ENCODE measurements around the gene ZNF341. TPM values are rescaled to one million over a fixed set of nuclear protein-coding genes. Genes with fewer than 3 reads are reported as not detected.

ZNF341 gene
- total RNA-seq, 2 experiments from 2014 or later = 2.1 to 2.7 TPM

DNA sequence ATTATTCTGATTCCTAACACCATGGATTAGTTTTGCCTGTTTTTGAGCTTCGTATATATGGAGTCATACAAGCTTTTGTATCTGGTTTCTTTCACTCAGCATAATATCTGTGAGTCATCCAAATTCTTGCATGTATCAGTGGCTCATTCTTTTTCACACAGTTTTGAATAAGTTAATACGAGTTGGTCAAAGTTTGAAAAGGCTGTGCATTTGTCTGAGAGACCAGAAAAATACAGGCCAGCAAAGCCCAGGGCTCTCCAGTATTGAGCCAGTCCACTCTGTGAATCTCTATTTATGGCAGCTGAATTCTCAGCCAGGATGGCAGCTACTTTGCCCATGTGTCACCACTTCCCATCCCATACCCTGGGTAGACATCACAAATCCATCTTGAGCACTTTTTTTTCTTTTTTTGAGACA lies 72.1 kb downstream of the ZNF341 start:
- intact Hi-C loops (cut with DNase I, micrococcal nuclease) = no loop called here
- Mint-ChIP-seq H3K27me3 (no peaks in the 10 kb centered on the region), H3K4me1 (ENCODE audit: low read depth) (no peaks in the 10 kb centered on the region), H3K9me3 (no peaks in the 10 kb centered on the region), H3K4me3 (no peak overlapping the region), H3K27ac (no peak overlapping the region), H3K36me3 (ENCODE audit: low read depth) (no peaks in the 10 kb centered on the region)
- TF ChIP-seq, protein P1, sequence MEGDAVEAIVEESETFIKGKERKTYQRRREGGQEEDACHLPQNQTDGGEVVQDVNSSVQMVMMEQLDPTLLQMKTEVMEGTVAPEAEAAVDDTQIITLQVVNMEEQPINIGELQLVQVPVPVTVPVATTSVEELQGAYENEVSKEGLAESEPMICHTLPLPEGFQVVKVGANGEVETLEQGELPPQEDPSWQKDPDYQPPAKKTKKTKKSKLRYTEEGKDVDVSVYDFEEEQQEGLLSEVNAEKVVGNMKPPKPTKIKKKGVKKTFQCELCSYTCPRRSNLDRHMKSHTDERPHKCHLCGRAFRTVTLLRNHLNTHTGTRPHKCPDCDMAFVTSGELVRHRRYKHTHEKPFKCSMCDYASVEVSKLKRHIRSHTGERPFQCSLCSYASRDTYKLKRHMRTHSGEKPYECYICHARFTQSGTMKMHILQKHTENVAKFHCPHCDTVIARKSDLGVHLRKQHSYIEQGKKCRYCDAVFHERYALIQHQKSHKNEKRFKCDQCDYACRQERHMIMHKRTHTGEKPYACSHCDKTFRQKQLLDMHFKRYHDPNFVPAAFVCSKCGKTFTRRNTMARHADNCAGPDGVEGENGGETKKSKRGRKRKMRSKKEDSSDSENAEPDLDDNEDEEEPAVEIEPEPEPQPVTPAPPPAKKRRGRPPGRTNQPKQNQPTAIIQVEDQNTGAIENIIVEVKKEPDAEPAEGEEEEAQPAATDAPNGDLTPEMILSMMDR (IDR thresholded peaks at IDR 0.05) = no peak
- Histone ChIP-seq H3K27ac (ENCODE audit: low read depth in 1 of 2, low read length in 2 of 2) (no peak overlapping the region), H3K4me1 (ENCODE audit: insufficient read depth, low read length) (no peaks in the 10 kb centered on the region), H3K4me3 (ENCODE audit: low read length) (no peak overlapping the region), H3K27me3 (ENCODE audit: control insufficient read depth in 1 of 2, insufficient read depth in 2 of 2, low read length in 2 of 2) (peaks cover 0 to 3% of the 10 kb centered on the region in 2 experiments), H3K36me3 (ENCODE audit: insufficient read depth, low read length) (no peaks in the 10 kb centered on the region), H3K9me3 (ENCODE audit: control insufficient read depth in 1 of 2, insufficient read depth in 1 of 2, low read length in 2 of 2) (no peaks in the 10 kb centered on the region)
- CTCF ChIA-PET = no interaction called here
- ATAC-seq (ENCODE audit: poor library complexity) (no peak), DNase-seq (no peak)
- POLR2A ChIA-PET = no interaction called here

DNA sequence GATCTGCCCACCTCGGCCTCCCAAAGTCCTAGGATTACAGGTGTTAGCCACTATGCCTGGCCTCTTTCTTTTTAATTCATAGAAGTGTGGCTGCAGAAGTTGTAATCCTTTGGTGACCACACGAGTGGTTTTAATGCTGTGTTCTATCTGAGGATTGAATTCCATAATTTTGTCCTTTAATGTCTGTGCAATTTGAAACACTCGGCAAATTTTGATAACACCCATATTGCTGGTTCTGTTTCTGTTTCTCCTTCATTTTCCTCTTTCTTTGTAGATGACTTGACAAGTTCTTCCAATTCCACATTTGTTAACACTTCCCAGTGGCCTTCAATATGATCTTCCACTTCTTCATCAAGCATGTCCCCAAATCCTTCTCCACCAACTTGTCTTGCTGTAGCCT lies 76.6 kb downstream of the ZNF341 start:
- TF ChIP-seq, protein P1 (IDR thresholded peaks at IDR 0.05) = no peak
- peaks cover 15% of the 10 kb centered on the region for H3K36me3 Mint-ChIP-seq (ENCODE audit: low read depth)
- H3K27me3 ChIP-seq (ENCODE audit: control insufficient read depth in 1 of 2, insufficient read depth in 2 of 2, low read length in 2 of 2) = peaks cover 0 to 3% of the 10 kb centered on the region in 2 experiments
- no peak overlapping the region for H3K27ac ChIP-seq (ENCODE audit: low read depth in 1 of 2, low read length in 2 of 2)
- H3K4me1 ChIP-seq (ENCODE audit: insufficient read depth, low read length) = peaks cover 20% of the 10 kb centered on the region
- no peak overlapping the region for H3K4me3 Mint-ChIP-seq
- ATAC-seq (ENCODE audit: poor library complexity) = no peak
- no peaks in the 10 kb centered on the region for H3K9me3 Mint-ChIP-seq
- H3K4me3 ChIP-seq (ENCODE audit: low read length) = no peak overlapping the region
- POLR2A ChIA-PET = no interaction called here
- peaks cover 24% of the 10 kb centered on the region for H3K4me1 Mint-ChIP-seq (ENCODE audit: low read depth)
- no peaks in the 10 kb centered on the region for H3K9me3 ChIP-seq (ENCODE audit: control insufficient read depth in 1 of 2, insufficient read depth in 1 of 2, low read length in 2 of 2)
- intact Hi-C loops (cut with DNase I, micrococcal nuclease) = no loop called here
- no peak overlapping the region for H3K27ac Mint-ChIP-seq
- no peaks in the 10 kb centered on the region for H3K36me3 ChIP-seq (ENCODE audit: insufficient read depth, low read length)
- no peaks in the 10 kb centered on the region for H3K27me3 Mint-ChIP-seq
- DNase-seq = no peak
- CTCF ChIA-PET = no interaction called here

DNA sequence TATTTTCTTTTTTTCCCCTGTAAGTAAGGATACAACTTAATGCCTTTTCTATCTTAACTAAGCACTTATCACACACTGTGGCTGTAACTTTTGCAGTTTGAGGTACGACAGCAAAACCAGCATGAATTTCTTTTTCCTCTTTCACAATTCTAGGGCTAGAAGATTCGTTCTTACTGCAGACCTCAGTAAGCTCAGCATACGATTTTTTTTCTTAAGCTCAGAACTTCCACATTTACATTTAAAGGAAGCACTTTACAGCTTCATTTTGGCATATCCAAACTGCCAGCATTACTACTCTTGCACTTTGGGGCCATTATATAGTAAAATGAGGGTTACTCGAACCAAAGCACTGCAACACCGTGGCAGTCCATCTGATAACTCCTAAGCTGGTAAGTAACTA lies 78.5 kb downstream of the ZNF341 start:
- ChIA-PET POLR2A (interaction anchor here (1.3 to 2.9 kb wide), 7 partner anchors 24 to 409 kb away, joined by 4 to 40 read pairs (median 10); partner anchors contain the start of genes CDK5RAP1, EIF2S2, RALY and ZNF341), CTCF (interaction anchor here (0.6 to 1.3 kb wide), 4 partner anchors 9 to 1286 kb away, joined by 3 to 6 read pairs (median 3); no protein-coding TSS in a partner anchor)
- intact Hi-C loops (cut with DNase I, micrococcal nuclease) = loop anchor here (2.0 to 10.0 kb wide), 9 partner anchors 47 to 1695 kb away; partner anchors contain the start of genes AHCY (in 1 of the 2), ITCH (in 1 of the 2), PXMP4 (in 1 of the 2) and SNTA1 (in 1 of the 2)
- no peak overlapping the region for H3K27ac Mint-ChIP-seq
- H3K36me3 ChIP-seq (ENCODE audit: insufficient read depth, low read length) = no peaks in the 10 kb centered on the region
- no peaks in the 10 kb centered on the region for H3K9me3 Mint-ChIP-seq
- H3K4me1 Mint-ChIP-seq (ENCODE audit: low read depth) = peaks cover 41% of the 10 kb centered on the region
- H3K4me3 ChIP-seq (ENCODE audit: low read length) = no peak overlapping the region
- H3K4me3 Mint-ChIP-seq = no peak overlapping the region
- H3K27me3 Mint-ChIP-seq = no peaks in the 10 kb centered on the region
- no peaks in the 10 kb centered on the region for H3K27me3 ChIP-seq (ENCODE audit: control insufficient read depth in 1 of 2, insufficient read depth in 2 of 2, low read length in 2 of 2)
- H3K27ac ChIP-seq (ENCODE audit: low read depth in 1 of 2, low read length in 2 of 2) = no peak overlapping the region
- peaks cover 38% of the 10 kb centered on the region for H3K4me1 ChIP-seq (ENCODE audit: insufficient read depth, low read length)
- no peak for ATAC-seq (ENCODE audit: poor library complexity)
- peaks cover 20% of the 10 kb centered on the region for H3K36me3 Mint-ChIP-seq (ENCODE audit: low read depth)
- no peaks in the 10 kb centered on the region for H3K9me3 ChIP-seq (ENCODE audit: control insufficient read depth in 1 of 2, insufficient read depth in 1 of 2, low read length in 2 of 2)
- TF ChIP-seq, protein P1 (IDR thresholded peaks at IDR 0.05) = no peak
- no peak for DNase-seq
